Activated naive CD8-positive, alpha-beta T cell treated with anti-CD3 and anti-CD28 coated beads for 36 hours (primary cell): ENCODE measurements around the gene FOS. TPM values are rescaled to one million over a fixed set of nuclear protein-coding genes. Genes with fewer than 3 reads are reported as not detected.
"Not testable (repeated sequence)": the region's sequence is repeated elsewhere in the genome, so short reads cannot be mapped to it uniquely, and the experiment has no call there.

Experiments
- DNase-seq: peaks from one replicate; pipeline ENCODE4 v3.0.0; 2021
- H3K27ac Mint-ChIP-seq: one replicate; pipeline ENCODE4 v1.8.0; 2022; ENCODE audit warnings: mild to moderate bottlenecking, moderate library complexity, mixed read lengths
- H3K27me3 Mint-ChIP-seq: one replicate; pipeline ENCODE4 v1.8.0; 2022; ENCODE audit warnings: mild to moderate bottlenecking, mixed read lengths
- H3K36me3 Mint-ChIP-seq: one replicate; pipeline ENCODE4 v1.8.0; 2021; ENCODE audit warnings: mild to moderate bottlenecking, mixed read lengths
- H3K4me1 Mint-ChIP-seq: one replicate; pipeline ENCODE4 v1.8.0; 2021; ENCODE audit warnings: mixed read lengths
- H3K4me3 Mint-ChIP-seq: one replicate; pipeline ENCODE4 v1.8.0; 2022; ENCODE audit warnings: mild to moderate bottlenecking, moderate library complexity, mixed read lengths
- H3K9me3 Mint-ChIP-seq: one replicate; pipeline ENCODE4 v1.8.0; 2022; ENCODE audit warnings: mixed read lengths
- total RNA-seq, 2 experiments: library from RNA; stranded (reverse); gene quantifications; one replicate each; pipeline ENCODE4 v1.2.3, GENCODE V29; 2021

The FOS gene
- total RNA-seq, 2 experiments from 2014 or later = 19.5 to 20.0 TPM

DNA sequence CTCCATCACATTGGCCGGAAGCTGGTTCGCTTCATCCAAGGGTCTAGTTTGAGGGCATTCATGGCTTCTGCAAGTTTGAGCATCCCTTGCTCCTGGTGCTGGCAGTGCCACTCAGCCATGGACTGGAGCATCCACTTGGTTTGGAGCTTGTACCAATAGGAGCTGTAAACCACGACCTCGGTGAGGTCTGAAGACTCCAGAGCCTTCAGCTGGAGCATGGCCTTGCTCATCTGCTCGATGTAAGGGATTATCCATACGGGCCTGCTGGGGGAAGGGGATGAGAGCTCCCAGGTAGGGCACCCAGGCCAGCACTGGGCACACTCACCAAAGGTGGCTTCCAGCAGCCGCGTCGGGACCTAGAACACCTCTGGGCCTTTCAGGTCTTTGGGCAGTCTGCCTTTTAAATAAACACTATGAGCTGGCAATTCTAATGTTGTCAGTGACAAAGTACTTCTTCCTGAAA is 13.5 kb downstream of the FOS start:
- no peaks in the 10 kb centered on the region for H3K36me3 Mint-ChIP-seq
- H3K4me3 Mint-ChIP-seq = no peak overlapping the region
- DNase-seq = no peak
- peaks cover 19% of the 10 kb centered on the region for H3K4me1 Mint-ChIP-seq
- no peaks in the 10 kb centered on the region for H3K9me3 Mint-ChIP-seq
- no peak overlapping the region for H3K27ac Mint-ChIP-seq
- peaks cover under 1% of the 10 kb centered on the region for H3K27me3 Mint-ChIP-seq

DNA sequence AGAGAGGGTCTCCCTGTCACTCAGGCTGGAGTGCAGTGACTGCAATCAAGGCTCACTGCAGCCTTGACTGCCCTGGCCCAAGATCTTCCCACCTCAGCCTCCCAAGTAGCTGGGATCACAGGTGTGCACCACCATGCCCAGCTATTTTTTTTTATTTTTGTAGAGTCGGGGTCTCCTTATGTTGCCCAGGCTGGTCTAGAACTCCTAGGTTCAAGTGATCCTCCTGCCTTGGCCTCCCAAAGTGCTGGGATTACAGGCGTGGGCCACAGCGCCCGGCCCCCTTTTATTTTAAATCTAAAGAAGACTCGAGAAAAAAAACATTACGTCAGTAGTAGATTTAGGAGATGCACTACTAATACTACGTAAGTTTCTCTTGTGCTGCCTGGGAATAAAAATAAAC is 14.3 kb downstream of the FOS start:
- Mint-ChIP-seq H3K4me3 (no peak overlapping the region), H3K27me3 (no peaks in the 10 kb centered on the region), H3K9me3 (no peaks in the 10 kb centered on the region), H3K4me1 (peaks cover 19% of the 10 kb centered on the region), H3K36me3 (no peaks in the 10 kb centered on the region), H3K27ac (no peak overlapping the region)
- no peak for DNase-seq

DNA sequence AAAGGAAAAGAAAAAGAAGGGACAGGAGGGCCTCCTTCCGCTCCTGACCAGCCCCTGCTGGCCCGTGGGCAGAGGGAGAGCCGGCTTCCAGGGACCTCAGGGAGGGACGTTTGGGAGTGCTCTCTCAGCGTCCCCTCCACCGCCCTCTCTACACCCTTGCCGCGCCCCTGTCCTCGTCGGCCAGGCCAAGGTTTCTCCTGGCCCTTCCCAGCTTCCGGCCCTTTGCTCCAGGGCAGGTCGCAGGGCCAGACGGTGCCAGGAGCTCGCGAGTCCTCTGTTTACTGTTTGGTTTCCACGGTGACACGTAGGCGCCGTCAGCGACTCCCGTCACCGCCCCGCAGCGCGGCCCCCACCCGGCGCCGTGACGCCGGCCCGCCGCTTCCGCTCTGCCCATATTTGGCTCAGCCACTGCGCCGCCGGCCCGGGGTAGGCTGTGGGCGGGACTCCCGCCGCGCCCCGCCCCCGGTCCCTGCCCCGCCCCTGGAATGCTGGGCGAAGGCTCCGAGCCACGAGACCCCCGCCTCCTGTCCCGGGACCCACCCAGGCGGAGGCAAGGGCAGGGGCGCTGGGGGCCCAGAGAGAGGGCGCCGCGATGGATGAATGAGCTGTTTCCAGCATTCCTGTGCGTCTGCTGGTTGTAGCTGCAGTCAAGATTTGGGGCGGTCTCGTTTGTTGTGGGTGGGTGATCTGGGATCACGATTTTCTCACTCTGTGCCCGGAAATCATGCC is 15.5 kb downstream of the FOS start:
- peak overlapping the region; percentile 87 for H3K27ac Mint-ChIP-seq

DNA sequence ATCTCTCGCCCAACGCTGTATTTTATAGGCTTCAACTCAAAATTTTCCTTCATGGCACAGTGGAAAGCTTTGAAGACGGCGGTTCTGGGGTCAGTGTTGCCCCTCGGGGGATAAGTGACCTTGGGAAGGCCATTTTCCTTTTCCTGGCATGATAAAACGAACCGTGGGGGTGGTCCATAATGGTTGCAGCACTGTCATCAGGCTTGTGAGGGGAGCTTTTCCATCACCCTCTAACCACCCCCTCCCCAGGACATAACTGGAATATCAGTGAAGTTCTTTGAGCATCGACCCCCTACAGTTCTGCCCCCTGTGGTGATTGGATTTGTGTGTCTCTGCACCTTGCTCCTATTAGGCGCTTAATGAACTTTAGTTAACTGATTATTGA is 16.0 kb downstream of the FOS start:
- H3K27me3 Mint-ChIP-seq = no peaks in the 10 kb centered on the region
- H3K36me3 Mint-ChIP-seq = no peaks in the 10 kb centered on the region
- peak overlapping the region; percentile 88 for H3K4me3 Mint-ChIP-seq
- peaks cover 19% of the 10 kb centered on the region for H3K4me1 Mint-ChIP-seq
- DNase-seq = no peak
- peak overlapping the region; percentile 74 for H3K27ac Mint-ChIP-seq
- no peaks in the 10 kb centered on the region for H3K9me3 Mint-ChIP-seq

More for the DNA sequence above, 15.5 kb downstream of the FOS start:
- no peaks in the 10 kb centered on the region for H3K36me3 Mint-ChIP-seq
- H3K4me3 Mint-ChIP-seq = peak overlapping the region; percentile 88
- H3K4me1 Mint-ChIP-seq = peaks cover 19% of the 10 kb centered on the region
- H3K9me3 Mint-ChIP-seq = no peaks in the 10 kb centered on the region
- DNase-seq = peak; percentile 96
- H3K27me3 Mint-ChIP-seq = no peaks in the 10 kb centered on the region

DNA sequence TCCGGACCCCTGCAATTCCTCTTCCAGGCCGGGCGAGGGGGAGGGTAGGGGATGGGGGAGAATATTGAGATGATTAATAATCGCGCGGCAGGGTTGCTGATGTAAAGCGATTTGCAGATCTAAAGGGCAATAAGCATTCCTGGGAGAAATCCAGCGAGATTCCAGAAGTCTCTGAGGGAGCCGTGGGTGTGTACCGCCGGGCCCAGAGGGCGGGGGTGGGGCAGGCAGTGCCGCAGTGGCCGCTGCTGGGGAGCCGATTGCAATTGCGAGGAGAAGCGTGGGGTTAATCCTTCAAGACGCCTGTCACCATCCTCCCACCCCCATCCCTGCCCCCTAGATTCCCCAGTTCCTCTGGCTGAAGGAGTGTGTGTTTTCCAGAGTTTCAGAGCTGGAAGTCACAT is 16.4 kb downstream of the FOS start:
- Mint-ChIP-seq H3K9me3 (no peaks in the 10 kb centered on the region), H3K4me1 (peaks cover 19% of the 10 kb centered on the region), H3K36me3 (no peaks in the 10 kb centered on the region), H3K4me3 (peak overlapping the region; percentile 88), H3K27ac (no peak overlapping the region), H3K27me3 (no peaks in the 10 kb centered on the region)
- DNase-seq = no peak

DNA sequence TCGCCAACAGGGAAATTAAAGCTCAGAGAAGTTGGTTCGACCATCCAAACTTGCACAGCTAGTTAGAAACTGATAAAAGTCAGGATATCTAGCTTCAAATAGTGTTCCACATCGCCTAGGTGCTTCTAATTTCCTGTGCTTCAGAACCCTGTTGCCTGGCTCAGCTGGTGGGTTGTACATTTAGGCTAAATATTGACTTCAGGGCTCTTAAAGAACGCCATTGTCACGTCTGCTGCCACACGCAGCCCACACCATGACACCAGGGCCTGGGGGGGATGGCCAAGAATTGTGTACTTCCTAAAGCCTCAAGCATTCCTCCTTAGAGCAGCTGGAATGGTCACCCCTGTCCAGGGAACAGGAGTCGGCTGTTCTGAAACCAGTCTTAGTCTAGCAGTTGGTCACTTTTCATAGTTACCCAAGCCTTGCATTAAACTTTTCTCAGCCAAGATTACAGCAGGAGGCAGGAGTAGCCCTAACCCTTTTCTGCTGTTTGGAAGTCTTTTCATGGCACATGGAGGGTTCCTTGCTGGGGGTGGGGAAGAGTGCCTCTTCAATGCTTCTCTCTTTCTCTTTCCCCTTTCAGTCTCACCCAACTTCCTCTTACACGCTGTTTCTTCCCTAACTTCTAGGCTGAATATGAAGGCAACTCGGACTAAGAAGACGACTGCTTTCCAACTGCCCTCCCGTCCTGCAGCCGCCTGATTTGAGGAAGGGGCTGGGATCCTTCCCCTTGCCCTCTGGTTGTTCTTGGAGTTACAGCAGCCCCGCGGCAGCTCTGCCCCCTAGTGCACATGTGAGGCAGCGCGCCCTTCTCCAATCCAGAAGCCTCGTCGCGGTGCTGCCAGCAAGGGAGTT is 17.1 kb downstream of the FOS start:
- peak; percentile 75 for DNase-seq
- Mint-ChIP-seq H3K36me3 (no peaks in the 10 kb centered on the region), H3K9me3 (no peaks in the 10 kb centered on the region), H3K27ac (peak overlapping the region; percentile 74), H3K4me1 (peaks cover 19% of the 10 kb centered on the region), H3K27me3 (no peaks in the 10 kb centered on the region), H3K4me3 (peak overlapping the region; percentile 88)

DNA sequence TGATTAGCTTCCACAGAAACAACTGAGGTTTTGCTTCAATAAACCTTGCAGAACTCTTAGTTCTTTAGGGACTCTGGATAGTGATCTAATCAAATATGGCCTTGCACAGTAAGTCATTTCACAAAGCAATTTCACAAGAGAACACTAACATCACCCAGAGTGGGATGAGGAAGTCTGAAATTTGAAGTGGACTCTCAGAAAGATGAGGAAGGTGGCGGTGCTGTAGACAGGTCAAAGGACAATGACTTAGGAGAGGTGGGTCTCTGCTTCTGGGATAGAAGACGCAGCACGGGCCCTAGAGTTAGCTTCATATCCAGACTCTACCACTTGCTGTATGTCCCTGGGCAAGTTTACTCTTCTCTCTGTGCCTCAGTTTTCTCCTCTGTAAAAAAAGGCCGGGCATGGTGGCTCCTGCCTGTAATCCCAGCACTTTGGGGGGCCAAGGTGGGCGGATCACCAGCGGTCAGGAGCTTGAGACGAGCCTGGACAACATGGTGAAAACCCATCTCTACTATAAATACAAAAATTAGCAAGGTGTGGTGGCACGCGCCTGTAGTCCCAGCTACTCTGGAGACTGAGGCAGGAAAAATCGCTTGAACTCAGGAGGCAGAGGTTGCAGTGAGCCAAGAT is 18.9 kb downstream of the FOS start:
- Mint-ChIP-seq H3K27ac (no peak overlapping the region), H3K4me3 (no peak overlapping the region), H3K36me3 (no peaks in the 10 kb centered on the region), H3K4me1 (peaks cover 36% of the 10 kb centered on the region), H3K27me3 (no peaks in the 10 kb centered on the region), H3K9me3 (no peaks in the 10 kb centered on the region)
- no peak for DNase-seq

DNA sequence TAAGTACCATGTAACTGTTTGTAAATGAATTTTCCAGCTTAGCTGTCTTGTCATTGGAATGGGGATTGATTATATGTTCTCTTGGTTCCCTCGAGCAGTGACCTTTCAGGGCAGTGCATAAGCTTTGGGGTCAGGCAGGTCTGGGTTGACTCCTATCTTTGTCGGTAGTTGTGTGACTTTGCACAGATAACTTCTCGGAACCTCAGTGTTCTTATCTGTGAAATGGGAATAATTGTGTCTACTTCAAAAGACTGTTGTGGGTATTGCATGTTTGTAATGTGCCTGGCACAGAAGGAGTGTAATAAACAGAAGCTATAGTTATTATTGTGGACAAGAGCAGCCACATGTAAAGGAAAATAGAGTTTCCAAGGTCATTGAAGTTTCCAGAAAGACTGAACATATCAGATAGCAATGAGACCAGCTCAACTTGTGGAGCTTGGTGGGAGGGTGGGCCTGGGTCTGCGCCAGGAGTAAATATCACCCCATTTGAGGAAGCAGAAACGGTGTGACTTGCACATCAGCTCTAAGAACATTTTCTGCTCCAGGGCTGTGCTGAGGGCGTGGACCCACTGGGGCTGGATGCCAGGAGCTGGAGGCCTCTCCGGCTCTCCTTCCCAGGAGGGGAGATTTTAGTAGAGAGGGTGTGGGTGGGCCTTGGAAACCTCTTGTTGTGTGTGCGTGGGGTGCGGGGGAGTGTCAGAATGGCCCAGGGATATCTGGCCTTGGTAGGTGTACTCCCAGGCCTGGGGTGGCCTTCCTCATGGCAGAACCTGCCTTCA is 19.7 kb downstream of the FOS start:
- Mint-ChIP-seq H3K9me3 (no peaks in the 10 kb centered on the region), H3K4me3 (no peak overlapping the region)

DNA sequence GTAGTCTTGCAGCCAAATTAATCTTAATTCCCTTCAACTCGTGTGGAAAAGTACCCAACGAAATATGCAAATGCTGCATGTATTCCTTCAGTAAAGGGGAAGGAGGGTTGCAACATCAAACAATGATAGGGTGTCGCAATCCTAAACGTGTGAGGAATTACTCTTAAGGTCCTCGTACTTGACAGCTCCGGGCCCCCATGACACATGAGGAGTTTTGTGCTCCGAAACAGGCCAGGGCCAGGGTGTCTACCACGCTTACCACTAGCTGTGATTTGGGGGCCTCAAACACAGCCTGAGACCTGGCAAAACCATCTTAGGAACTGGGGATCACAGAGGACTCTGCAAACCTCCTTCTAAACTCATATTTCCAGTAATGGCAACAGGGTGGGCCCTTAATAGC is 20.4 kb downstream of the FOS start:
- Mint-ChIP-seq H3K36me3 (no peaks in the 10 kb centered on the region), H3K4me3 (no peak overlapping the region), H3K27me3 (no peaks in the 10 kb centered on the region), H3K4me1 (peaks cover 37% of the 10 kb centered on the region), H3K27ac (no peak overlapping the region), H3K9me3 (no peaks in the 10 kb centered on the region)
- DNase-seq = no peak

More for the DNA sequence above, 19.7 kb downstream of the FOS start:
- peaks cover 37% of the 10 kb centered on the region for H3K4me1 Mint-ChIP-seq
- no peaks in the 10 kb centered on the region for H3K36me3 Mint-ChIP-seq
- no peak overlapping the region for H3K27ac Mint-ChIP-seq
- no peak for DNase-seq
- no peaks in the 10 kb centered on the region for H3K27me3 Mint-ChIP-seq

DNA sequence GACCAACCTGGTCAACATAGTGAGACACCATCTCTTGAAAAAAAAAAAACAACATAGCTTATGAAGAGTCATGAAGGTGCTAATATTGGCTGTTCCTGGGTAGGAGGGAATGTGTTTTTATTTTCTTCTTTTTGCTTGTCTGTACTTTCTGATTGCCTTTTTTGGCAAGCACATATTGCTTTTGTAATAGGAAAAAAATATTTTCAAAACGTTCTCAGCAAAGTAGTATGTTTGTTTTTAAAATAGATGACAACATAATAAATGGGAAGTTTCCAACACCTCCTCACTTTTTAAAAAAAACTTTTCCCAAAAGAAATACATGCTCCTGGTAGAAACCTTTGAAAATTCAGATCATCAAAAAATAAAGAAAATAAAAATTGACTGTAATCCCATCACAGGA is 20.9 kb downstream of the FOS start:
- Mint-ChIP-seq H3K36me3 (no peaks in the 10 kb centered on the region), H3K27me3 (peaks cover 2% of the 10 kb centered on the region)
- no peak for DNase-seq

DNA sequence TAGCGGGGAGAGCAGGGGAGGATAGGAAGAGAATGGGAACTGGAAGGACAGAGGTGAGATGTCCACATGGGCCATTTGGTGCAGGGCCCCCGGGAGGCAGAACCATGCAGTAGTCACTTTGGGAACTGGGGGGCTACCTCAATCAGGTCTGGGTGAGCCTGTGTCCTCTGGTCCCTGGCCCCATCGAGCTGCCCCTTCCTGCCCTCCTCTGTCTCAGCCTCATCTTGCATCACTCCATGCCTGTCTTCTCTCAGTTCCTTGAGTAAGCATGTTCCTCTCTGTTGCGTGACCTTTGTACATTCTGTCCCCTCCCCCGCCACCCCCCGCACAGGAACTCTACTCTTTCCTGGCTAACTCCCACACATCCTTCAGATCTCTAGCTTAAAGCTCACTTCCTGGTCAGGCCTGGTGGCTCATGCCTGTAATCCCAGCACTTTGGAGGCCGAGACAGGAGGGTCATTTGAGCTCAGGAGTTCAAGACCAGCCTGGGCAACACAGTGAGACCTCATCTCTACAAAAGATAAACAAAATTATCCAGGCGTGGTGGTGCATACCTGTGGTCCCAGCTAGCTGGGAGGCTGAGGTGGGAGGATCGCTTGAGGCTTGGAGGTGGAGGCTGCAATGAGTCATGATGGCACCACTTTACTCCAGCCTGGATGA is 23.2 kb downstream of the FOS start:
- H3K4me3 Mint-ChIP-seq = peak overlapping the region; percentile 9

More for the DNA sequence above, 20.9 kb downstream of the FOS start:
- H3K9me3 Mint-ChIP-seq = no peaks in the 10 kb centered on the region
- H3K4me3 Mint-ChIP-seq = no peak overlapping the region
- H3K4me1 Mint-ChIP-seq = peaks cover 35% of the 10 kb centered on the region
- H3K27ac Mint-ChIP-seq = no peak overlapping the region

DNA sequence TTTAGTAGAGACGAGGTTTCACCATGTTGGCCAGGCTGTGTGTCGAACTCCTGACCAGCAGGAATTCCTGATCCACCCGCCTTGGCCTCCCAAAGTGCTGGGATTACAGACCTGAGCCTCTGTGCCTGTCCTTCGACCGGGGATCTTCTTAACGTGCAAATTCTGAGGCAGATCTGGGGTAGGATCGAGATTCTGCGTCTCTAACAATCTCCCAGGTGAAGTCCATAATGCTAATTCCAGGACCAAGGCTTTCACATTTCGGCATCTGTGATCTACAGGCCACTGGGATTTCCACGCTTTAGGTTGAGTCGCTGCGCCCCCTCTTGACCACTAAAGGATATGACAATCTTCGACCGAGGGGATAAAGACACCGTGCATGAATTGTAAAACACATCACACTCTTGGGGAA is 24.8 kb downstream of the FOS start:
- H3K4me1 Mint-ChIP-seq = peaks cover 23% of the 10 kb centered on the region
- H3K27ac Mint-ChIP-seq = no peak overlapping the region
- no peaks in the 10 kb centered on the region for H3K36me3 Mint-ChIP-seq
- H3K9me3 Mint-ChIP-seq = no peaks in the 10 kb centered on the region
- no peak overlapping the region for H3K4me3 Mint-ChIP-seq
- DNase-seq = peak; percentile 40
- H3K27me3 Mint-ChIP-seq = peaks cover 5% of the 10 kb centered on the region

More for the DNA sequence above, 23.2 kb downstream of the FOS start:
- Mint-ChIP-seq H3K36me3 (no peaks in the 10 kb centered on the region), H3K9me3 (no peaks in the 10 kb centered on the region), H3K4me1 (peaks cover 21% of the 10 kb centered on the region), H3K27me3 (peaks cover 5% of the 10 kb centered on the region), H3K27ac (peak overlapping the region; percentile 83)
- no peak for DNase-seq

DNA sequence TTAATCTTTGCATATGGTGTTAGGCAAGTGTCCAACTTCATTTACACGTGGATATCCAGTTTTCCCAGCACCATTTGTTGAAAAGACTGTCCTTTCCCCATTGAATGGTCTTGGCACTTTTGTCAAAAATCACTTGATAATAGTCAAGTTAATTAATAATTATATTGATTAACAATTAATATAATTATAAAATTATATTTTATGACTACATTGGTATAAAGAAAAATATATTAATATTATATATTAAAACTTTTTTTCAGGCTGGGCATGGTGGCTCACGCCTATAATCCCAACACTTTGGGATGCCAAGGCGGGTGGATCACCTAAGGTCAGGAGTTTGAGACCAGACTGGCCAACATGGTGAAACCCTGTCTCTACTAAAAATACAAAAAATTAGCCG is 27.8 kb downstream of the FOS start:
- H3K4me3 Mint-ChIP-seq, H3K36me3 Mint-ChIP-seq, DNase-seq, H3K9me3 Mint-ChIP-seq, H3K27me3 Mint-ChIP-seq, H3K27ac Mint-ChIP-seq: not testable (repeated sequence)
- peaks cover 17% of the 10 kb centered on the region for H3K4me1 Mint-ChIP-seq
